ENCODE measurements around the gene HES2.

- TF ChIP-seq EHMT2 (IDR thresholded peaks at IDR 0.05): no peak
- TF ChIP-seq SMARCC2 (IDR thresholded peaks at IDR 0.05; ENCODE audit: low read depth): no peak
- no peak for TF ChIP-seq ZKSCAN1 (IDR thresholded peaks at IDR 0.05; ENCODE audit: low read depth, low read length)
These were observed 43.3 kb upstream of the HES2 start for GRCh38 chr1:6463120-6463412.

Measured in K562 (cell line).